HepG2 (cell line): ENCODE data around the gene LSM14B. TPM values are rescaled to one million over a fixed set of nuclear protein-coding genes. Genes with fewer than 3 reads are reported as not detected.

ENCODE experiments used
- ARHGAP35 ChIP-seq: sonication (generic); formaldehyde crosslinking; IDR thresholded peaks from 2 replicates; pipeline ENCODE4 v1.9.0; 2022; ENCODE audit warnings: mild to moderate bottlenecking, inconsistent platforms, moderate library complexity, missing genetic modification reagents, borderline replicate concordance
- HOXA5 ChIP-seq: sonication (generic); formaldehyde crosslinking; IDR thresholded peaks from 2 replicates; pipeline ENCODE4 v1.4.0; 2020; ENCODE audit warnings: missing genetic modification reagents
- MYC ChIP-seq: sonication (generic); formaldehyde crosslinking; IDR thresholded peaks from 2 replicates; pipeline ENCODE4 v1.9.0; 2021; ENCODE audit warnings: missing genetic modification reagents, borderline replicate concordance
- NR2F2 ChIP-seq: IDR thresholded peaks from 2 replicates; pipeline ENCODE4 v1.6.1; 2012; ENCODE audit warnings: low read depth, inconsistent platforms, borderline replicate concordance
- RXRA ChIP-seq: sonication (generic); formaldehyde crosslinking; IDR thresholded peaks from 2 replicates; pipeline ENCODE4 v1.5.1; 2020; ENCODE audit warnings: missing genetic modification reagents
- SMARCE1 ChIP-seq: fragments of 450-650 bp; IDR thresholded peaks from 2 replicates; pipeline ENCODE4 v1.6.1; 2017; ENCODE audit warnings: borderline replicate concordance
- TARDBP ChIP-seq: sonication (generic); formaldehyde crosslinking; IDR thresholded peaks from 2 replicates; pipeline ENCODE4 v1.8.0; 2022; ENCODE audit warnings: mild to moderate bottlenecking, missing genetic modification reagents
- YY1 ChIP-seq: IDR thresholded peaks from 2 replicates; pipeline ENCODE4 v1.6.1; 2011; ENCODE audit warnings: low read length, low read depth, moderate library complexity, mild to moderate bottlenecking; ENCODE audit not compliant: insufficient read depth, insufficient replicate concordance
- ZKSCAN8 ChIP-seq: IDR thresholded peaks from 2 replicates; pipeline ENCODE4 v1.6.1; 2016; ENCODE audit warnings: borderline replicate concordance, missing genetic modification reagents, missing compliant biosample characterization
- ZNF101 ChIP-seq: sonication (generic); formaldehyde crosslinking; IDR thresholded peaks from 2 replicates; pipeline ENCODE4 v1.4.0; 2020; ENCODE audit warnings: mild to moderate bottlenecking, low read depth, missing genetic modification reagents, borderline replicate concordance
- ZNF12 ChIP-seq: sonication (generic); formaldehyde crosslinking; IDR thresholded peaks from 2 replicates; pipeline ENCODE4 v1.5.0; 2020; ENCODE audit warnings: missing genetic modification reagents
- ZNF598 ChIP-seq: sonication (generic); formaldehyde crosslinking; IDR thresholded peaks from 2 replicates; pipeline ENCODE4 v1.5.1; 2020; ENCODE audit warnings: mild to moderate bottlenecking, missing genetic modification reagents, borderline replicate concordance
- ZNF768 ChIP-seq: sonication (generic); formaldehyde crosslinking; IDR thresholded peaks from 2 replicates; pipeline ENCODE4 v1.4.0; 2020; ENCODE audit warnings: missing genetic modification reagents
- ZNF772 ChIP-seq: sonication (generic); formaldehyde crosslinking; IDR thresholded peaks from 2 replicates; pipeline ENCODE4 v1.5.0; 2020; ENCODE audit warnings: mild to moderate bottlenecking, missing genetic modification reagents
- ZSCAN29 ChIP-seq: sonication (generic); formaldehyde crosslinking; conservative IDR thresholded peaks from 2 replicates; pipeline ENCODE4 v1.4.0; 2020; ENCODE audit warnings: mild to moderate bottlenecking, missing genetic modification reagents
- polyA plus RNA-seq, 8 experiments: library from polyadenylated mRNA; depleted of rRNA in 3 of 8; stranded (reverse) in 7 of 8; unstranded in 1 of 8; fragments of >200 nt; fragmentation: Illumina TruSeq in 4 of 8; extraction: Trizol in 4 of 8; gene quantifications; 2 replicates each; pipeline versions ENCODE4 v1.2.1 to v1.2.3, GENCODE V29; 2011 to 2016; ENCODE audit warnings: low read depth in 4 of 8, missing spikeins in 1 of 8, mixed read lengths in 1 of 8; ENCODE audit not compliant: insufficient read depth in 1 of 8
- total RNA-seq, 5 experiments: library from RNA; depleted of rRNA; stranded (reverse); fragments of >200 nt; fragmentation: Illumina TruSeq; extraction: Trizol; gene quantifications; 2 replicates each; pipeline ENCODE4 v1.2.3, GENCODE V29; 2016; ENCODE audit warnings: low read depth in 1 of 5
- TF ChIP-seq, protein P1 (sequence below): sonication (generic); formaldehyde crosslinking; IDR thresholded peaks from 2 replicates; pipeline ENCODE4 v1.4.0; 2020; ENCODE audit warnings: missing genetic modification reagents
- TF ChIP-seq, protein P2 (sequence below): IDR thresholded peaks from 2 replicates; pipeline ENCODE4 v1.6.1; 2016; ENCODE audit warnings: low read depth, borderline replicate concordance
- TF ChIP-seq, protein P3 (sequence below): IDR thresholded peaks from 2 replicates; pipeline ENCODE4 v1.6.1; 2016; ENCODE audit warnings: missing compliant biosample characterization, missing genetic modification reagents, borderline replicate concordance
- TF ChIP-seq, protein P4 (sequence below): sonication (generic); formaldehyde crosslinking; conservative IDR thresholded peaks from 2 replicates; pipeline ENCODE4 v1.8.0; 2022; ENCODE audit warnings: mild to moderate bottlenecking, moderate library complexity, missing genetic modification reagents
- TF ChIP-seq, protein P5 (sequence below): sonication (generic); formaldehyde crosslinking; conservative IDR thresholded peaks from 2 replicates; pipeline ENCODE4 v1.4.0; 2020; ENCODE audit warnings: missing genetic modification reagents

The LSM14B gene
- total and polyA plus RNA-seq, 2 of the 13 experiments (the other 11 are each of a cell fraction or from before 2014, with no cell fraction given), result 43.3 to 79.2 TPM

DNA sequence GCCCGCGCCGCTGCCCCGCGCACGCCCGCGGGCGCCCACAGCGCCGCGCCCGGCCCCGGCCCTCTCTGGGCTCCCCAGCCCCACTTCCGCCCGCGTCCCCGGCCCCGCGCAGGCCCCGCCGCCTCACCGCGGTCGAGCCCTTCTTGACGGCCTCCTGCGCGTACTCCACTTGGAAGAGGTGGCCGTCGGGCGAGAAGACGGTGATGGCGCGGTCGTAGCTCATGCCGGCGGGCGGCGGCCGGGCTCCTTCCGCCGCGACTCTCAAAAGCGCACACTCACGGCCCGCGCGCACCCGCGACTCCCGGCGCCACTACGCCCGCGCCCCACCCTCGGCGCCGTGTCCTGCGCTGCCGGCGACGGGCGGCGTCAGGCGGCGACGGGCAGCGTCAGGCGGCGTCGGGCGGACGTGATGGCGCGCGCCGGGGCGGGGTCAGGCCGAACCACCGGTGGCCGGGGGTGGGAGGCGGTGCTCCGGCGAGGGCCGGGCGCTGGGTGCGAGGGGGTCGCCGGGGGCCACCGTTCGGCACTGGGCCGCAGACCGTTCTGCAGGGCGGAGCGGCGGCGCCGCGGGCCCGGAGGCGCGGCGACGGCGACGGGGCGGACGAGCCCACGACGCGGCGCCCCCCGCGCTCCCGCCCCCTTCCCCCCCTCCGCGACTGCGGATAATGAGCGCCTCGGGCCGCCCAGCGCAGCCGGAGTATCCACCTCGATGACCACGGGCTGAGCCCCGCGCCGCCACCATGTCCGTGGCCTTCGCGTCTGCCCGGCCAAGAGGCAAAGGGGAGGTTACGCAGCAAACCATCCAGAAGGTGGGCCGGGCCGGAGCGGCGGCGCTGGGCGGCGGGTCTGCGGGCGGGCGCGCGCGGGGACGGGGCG lies 21.0 kb downstream of the LSM14B start, which contains the start of the genes PSMA7 and SS18L1 (continued):
- TF ChIP-seq, protein P1, sequence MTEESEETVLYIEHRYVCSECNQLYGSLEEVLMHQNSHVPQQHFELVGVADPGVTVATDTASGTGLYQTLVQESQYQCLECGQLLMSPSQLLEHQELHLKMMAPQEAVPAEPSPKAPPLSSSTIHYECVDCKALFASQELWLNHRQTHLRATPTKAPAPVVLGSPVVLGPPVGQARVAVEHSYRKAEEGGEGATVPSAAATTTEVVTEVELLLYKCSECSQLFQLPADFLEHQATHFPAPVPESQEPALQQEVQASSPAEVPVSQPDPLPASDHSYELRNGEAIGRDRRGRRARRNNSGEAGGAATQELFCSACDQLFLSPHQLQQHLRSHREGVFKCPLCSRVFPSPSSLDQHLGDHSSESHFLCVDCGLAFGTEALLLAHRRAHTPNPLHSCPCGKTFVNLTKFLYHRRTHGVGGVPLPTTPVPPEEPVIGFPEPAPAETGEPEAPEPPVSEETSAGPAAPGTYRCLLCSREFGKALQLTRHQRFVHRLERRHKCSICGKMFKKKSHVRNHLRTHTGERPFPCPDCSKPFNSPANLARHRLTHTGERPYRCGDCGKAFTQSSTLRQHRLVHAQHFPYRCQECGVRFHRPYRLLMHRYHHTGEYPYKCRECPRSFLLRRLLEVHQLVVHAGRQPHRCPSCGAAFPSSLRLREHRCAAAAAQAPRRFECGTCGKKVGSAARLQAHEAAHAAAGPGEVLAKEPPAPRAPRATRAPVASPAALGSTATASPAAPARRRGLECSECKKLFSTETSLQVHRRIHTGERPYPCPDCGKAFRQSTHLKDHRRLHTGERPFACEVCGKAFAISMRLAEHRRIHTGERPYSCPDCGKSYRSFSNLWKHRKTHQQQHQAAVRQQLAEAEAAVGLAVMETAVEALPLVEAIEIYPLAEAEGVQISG (CRISPR knock-in tag), result peak; percentile 87
- TF ChIP-seq YY1 (peak; percentile 63), HOXA5 (CRISPR knock-in tag) (peak; percentile 80), ZKSCAN8 (no peak; the same call in 1 of the 2 replicates), ZNF598 (peak; percentile 40; the same call in 1 of the 2 replicates), NR2F2 (no peak; the same call in 1 of the 2 replicates), TARDBP (no peak), ARHGAP35 (CRISPR knock-in tag) (peak; percentile 81), ZNF768 (CRISPR knock-in tag) (peak; percentile 83; the same call in 1 of the 2 replicates), SMARCE1 (no peak), RXRA (peak; percentile 17; the same call in 1 of the 2 replicates), ZSCAN29 (0 out of 2 replicates have a peak, but pooled peaks have one; percentile 42), MYC (CRISPR knock-in tag) (peak; percentile 80), ZNF772 (CRISPR knock-in tag) (no peak; the same call in 1 of the 2 replicates), ZNF101 (CRISPR knock-in tag) (no peak), ZNF12 (CRISPR knock-in tag) (peak; percentile 43; the same call in 1 of the 2 replicates)
- TF ChIP-seq, protein P2, sequence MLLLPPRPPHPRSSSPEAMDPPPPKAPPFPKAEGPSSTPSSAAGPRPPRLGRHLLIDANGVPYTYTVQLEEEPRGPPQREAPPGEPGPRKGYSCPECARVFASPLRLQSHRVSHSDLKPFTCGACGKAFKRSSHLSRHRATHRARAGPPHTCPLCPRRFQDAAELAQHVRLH (CRISPR knock-in tag), result no peak
- TF ChIP-seq, protein P3, sequence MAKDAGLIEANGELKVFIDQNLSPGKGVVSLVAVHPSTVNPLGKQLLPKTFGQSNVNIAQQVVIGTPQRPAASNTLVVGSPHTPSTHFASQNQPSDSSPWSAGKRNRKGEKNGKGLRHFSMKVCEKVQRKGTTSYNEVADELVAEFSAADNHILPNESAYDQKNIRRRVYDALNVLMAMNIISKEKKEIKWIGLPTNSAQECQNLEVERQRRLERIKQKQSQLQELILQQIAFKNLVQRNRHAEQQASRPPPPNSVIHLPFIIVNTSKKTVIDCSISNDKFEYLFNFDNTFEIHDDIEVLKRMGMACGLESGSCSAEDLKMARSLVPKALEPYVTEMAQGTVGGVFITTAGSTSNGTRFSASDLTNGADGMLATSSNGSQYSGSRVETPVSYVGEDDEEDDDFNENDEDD (CRISPR knock-in tag), result peak; percentile 72
- TF ChIP-seq, protein P4, sequence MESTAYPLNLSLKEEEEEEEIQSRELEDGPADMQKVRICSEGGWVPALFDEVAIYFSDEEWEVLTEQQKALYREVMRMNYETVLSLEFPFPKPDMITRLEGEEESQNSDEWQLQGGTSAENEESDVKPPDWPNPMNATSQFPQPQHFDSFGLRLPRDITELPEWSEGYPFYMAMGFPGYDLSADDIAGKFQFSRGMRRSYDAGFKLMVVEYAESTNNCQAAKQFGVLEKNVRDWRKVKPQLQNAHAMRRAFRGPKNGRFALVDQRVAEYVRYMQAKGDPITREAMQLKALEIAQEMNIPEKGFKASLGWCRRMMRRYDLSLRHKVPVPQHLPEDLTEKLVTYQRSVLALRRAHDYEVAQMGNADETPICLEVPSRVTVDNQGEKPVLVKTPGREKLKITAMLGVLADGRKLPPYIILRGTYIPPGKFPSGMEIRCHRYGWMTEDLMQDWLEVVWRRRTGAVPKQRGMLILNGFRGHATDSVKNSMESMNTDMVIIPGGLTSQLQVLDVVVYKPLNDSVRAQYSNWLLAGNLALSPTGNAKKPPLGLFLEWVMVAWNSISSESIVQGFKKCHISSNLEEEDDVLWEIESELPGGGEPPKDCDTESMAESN (CRISPR knock-in tag), result no peak; the same call in 1 of the 2 replicates
- TF ChIP-seq, protein P5, sequence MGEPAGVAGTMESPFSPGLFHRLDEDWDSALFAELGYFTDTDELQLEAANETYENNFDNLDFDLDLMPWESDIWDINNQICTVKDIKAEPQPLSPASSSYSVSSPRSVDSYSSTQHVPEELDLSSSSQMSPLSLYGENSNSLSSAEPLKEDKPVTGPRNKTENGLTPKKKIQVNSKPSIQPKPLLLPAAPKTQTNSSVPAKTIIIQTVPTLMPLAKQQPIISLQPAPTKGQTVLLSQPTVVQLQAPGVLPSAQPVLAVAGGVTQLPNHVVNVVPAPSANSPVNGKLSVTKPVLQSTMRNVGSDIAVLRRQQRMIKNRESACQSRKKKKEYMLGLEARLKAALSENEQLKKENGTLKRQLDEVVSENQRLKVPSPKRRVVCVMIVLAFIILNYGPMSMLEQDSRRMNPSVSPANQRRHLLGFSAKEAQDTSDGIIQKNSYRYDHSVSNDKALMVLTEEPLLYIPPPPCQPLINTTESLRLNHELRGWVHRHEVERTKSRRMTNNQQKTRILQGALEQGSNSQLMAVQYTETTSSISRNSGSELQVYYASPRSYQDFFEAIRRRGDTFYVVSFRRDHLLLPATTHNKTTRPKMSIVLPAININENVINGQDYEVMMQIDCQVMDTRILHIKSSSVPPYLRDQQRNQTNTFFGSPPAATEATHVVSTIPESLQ (CRISPR knock-in tag), result no peak
